Neuron (in vitro differentiated cells): Measurements from ENCODE around the gene RTP5.

Experiments used
- H2AFZ ChIP-seq: one replicate; pipeline ENCODE4 v1.6.1; 2013; ENCODE audit warnings: low read depth, mild to moderate bottlenecking, inconsistent platforms, low read length, moderate library complexity
- H3K27me3 ChIP-seq: one replicate; pipeline ENCODE4 v1.6.1; 2013; ENCODE audit warnings: low read length; ENCODE audit not compliant: insufficient read depth
- H3K36me3 ChIP-seq: one replicate; pipeline ENCODE4 v1.6.1; 2013; ENCODE audit warnings: low read length; ENCODE audit not compliant: insufficient read depth
- H3K4me1 ChIP-seq: one replicate; pipeline ENCODE4 v1.6.1; 2013; ENCODE audit warnings: low read length; ENCODE audit not compliant: insufficient read depth
- H3K4me3 ChIP-seq: 2 replicates; pipeline ENCODE4 v1.5.1; 2013; ENCODE audit warnings: mild to moderate bottlenecking, low read length, moderate library complexity
- H3K9me3 ChIP-seq: one replicate; pipeline ENCODE4 v1.6.1; 2013; ENCODE audit warnings: low read length

The RTP5 gene

DNA sequence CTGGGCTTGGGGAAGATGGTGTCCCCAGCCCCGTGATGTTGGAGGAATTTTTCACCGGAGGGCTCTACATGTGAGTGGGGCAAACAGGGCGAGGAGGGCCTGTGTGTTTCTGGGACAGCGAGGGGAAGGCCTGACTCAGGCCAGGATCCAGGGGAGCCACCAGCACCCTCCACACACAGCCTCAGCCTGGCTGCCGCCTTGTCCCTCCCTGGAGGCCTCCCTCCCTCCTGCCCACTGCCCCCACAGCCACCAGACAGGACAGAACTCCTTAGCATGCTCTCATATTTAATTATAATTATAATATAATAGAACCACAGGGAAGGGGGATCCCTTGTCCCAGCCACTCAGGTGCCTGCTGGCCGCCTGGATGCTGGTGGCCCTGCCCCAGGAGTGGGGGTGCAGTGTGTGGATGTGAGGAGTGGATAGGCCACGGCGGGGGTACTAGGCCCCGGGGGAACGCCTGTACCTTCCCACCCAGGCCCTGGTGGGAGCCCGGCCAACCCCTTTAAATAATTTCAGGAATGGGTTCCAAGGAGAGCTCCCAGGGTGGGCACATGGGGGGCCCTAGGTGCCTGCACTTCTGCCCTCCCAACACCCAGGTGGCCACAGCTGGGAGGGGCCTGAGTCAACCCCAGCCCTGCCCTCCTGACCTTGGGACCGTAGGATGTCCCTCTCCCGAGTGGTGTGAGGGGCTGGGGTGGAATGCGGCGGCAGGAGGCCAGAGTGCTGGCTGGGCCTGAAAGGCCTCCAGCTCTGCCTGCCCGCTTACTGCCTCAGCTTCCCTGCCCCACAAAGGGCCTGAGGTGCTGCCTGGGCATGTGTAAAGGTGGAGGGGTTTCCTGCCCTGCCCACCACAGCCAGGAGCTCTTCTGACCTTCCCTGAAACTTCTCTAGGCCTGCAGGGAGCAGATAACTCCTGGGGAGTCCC lies 19.6 kb upstream of the RTP5 start:
- Histone ChIP-seq H3K4me3 (no peak overlapping the region), H3K9me3 (no peaks in the 10 kb centered on the region), H3K27me3 (peaks cover 12% of the 10 kb centered on the region), H3K36me3 (no peaks in the 10 kb centered on the region), H2AFZ (no peak overlapping the region), H3K4me1 (no peaks in the 10 kb centered on the region)

DNA sequence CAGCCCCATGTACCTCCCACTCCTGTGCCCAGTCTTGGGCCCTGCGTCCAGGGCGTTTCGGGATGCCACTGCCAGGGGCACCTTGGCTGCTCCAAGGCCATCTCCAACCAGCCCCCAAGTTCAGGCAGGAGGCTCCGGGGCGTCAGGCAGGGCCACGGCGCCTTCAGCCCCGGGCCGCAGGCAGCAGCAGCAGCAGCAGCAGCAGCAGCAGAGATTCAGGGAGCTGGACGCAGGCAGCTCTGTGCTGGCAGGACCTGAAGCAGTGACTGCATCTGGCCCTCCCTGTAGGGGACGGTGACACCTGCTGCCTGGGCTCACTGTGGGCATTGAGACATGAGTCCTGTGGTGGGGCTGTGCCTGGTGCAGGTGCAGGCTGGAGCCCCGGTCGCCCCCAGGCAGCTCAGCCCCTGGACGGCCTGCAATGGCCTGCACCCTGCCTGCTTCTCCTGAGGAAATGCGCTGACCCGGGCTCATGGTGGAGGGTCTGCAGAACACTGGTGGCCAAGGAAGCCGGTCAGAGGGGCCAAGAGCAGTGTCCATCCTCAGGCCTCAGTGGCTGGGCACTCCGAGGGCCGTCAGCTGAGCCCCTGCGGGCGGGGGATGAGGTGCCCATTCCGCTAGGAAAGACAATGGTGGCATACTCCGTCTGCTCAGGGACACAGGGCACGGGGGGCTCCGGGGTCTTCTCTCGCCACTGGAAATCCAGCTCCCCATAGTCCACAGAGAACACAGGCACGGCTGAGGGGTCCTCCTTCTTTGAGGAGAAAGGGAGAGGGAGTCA lies 18.8 kb upstream of the RTP5 start:
- no peak overlapping the region for H3K4me3 ChIP-seq
- peaks cover 7% of the 10 kb centered on the region for H3K27me3 ChIP-seq
- H3K4me1 ChIP-seq: no peaks in the 10 kb centered on the region
- no peaks in the 10 kb centered on the region for H3K36me3 ChIP-seq
- no peaks in the 10 kb centered on the region for H3K9me3 ChIP-seq
- H2AFZ ChIP-seq: no peak overlapping the region

DNA sequence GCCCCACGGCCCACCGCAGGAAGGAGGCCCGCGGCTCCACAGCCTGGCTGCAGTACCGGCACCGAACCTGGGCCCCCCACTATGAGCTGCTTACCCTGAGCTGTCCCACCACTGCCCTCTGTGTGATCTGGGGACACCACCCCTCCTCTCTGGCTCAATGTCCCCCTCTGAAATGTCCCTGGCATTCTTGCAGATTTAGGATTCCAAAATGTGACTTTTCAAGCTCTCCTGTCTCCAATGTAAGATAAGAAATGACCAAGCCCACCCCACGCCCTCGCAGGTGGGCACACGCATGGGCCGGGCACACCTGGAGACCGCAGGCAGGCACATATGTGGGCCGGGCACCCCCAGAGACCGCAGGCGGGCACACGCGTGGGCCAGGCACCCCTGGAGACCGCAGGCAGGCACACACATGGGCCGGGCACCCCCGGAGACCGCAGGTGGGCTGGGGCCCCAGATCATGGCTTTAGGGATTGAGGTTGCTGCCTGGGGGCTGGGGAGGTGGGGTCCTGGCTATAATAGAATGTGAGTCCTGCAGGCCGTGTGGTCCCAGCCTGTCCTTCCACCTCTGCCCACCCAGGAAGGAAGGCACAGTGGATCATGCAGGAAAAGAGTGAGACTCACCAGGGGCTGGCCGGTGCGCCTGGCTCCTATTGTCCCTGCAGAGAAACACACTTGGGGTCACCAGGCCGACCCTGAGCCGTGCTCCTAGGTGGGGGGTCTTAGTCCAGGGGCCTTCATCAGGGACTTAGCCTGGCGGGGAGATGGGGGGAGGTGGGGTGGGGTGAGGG lies 18.0 kb upstream of the RTP5 start:
- H3K27me3 ChIP-seq: peaks cover 11% of the 10 kb centered on the region
- no peaks in the 10 kb centered on the region for H3K4me1 ChIP-seq
- H3K36me3 ChIP-seq: no peaks in the 10 kb centered on the region
- no peaks in the 10 kb centered on the region for H3K9me3 ChIP-seq
- H2AFZ ChIP-seq: no peak overlapping the region
- no peak overlapping the region for H3K4me3 ChIP-seq

DNA sequence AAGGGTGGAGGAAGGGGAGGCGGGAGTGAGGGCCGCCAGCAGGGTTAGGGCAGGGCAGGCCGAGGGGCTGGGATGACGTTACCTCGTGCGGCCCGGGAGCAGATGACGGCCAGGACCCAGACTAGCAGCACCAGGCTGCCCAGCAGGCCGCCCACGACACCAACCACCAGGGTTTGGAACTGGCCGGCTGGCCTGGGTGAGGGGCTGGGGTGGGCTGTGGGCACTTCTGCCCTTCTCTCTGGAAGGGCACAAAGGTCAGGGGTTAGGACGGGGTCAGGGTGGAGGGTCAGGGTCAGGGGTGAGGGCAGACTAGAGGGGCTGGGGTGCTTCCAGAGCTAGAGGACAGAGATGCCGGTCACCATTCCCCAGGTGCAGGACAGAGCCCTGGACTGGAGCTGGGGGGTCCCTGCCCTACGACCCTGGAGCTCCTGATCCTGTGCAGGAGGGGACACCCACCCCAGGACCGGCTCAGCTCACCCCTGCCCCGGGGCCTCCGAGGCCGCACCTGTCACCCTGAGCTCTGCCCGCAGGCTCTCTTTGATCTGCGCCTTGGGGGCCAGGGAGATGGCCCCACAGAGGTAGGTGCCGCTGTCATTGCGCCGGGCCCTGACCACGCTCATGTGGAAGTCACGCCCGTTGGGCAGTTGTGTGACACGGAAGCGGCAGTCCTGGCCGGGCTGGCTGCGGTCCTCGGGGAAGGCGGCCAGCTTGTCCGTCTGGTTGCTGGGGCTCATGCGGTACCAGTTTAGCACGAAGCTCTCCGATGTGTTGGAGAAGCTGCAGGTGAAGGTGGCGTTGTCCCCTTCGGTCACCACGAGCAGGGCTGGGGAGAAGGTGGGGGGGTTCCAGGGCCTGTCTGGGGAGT lies 17.2 kb upstream of the RTP5 start:
- Histone ChIP-seq H3K9me3 (no peaks in the 10 kb centered on the region), H3K36me3 (no peaks in the 10 kb centered on the region), H3K27me3 (peaks cover 11% of the 10 kb centered on the region), H3K4me1 (no peaks in the 10 kb centered on the region), H3K4me3 (no peak overlapping the region), H2AFZ (no peak overlapping the region)

DNA sequence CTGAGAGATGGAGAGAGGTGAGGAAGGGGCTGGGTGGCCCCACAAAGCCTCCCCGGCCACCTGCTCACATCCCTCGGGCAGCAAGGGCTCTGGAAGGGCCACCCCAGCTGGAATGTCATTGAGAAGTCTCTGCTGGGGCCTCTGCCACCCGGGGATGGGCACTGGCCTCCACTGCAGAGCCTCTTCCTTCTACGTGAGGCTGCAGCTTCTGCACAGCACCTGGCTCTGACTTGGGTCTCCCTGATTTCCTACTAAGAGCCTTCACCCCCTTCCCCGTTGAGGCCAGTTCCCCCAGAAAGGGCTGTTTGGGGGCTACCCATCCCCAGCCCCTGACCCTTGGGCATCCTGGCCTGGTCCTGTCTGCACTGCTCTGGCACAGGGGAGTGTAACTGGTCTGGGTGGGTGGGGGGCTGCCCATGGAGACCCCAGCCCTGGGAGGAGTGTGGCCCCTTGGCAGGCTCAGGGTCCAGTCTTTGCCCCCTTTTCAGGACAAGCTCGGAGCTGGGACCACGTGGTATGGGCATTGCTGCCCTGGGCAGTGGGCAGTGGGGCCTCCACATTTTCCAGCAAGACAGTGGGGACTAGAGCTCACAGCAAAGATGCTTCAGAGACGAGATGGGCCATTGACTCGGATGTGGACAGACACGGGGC lies 16.4 kb upstream of the RTP5 start:
- H3K4me3 ChIP-seq: no peak overlapping the region
- no peaks in the 10 kb centered on the region for H3K4me1 ChIP-seq
- H3K27me3 ChIP-seq: peaks cover 14% of the 10 kb centered on the region
- H3K36me3 ChIP-seq: no peaks in the 10 kb centered on the region
- H2AFZ ChIP-seq: no peak overlapping the region
- H3K9me3 ChIP-seq: no peaks in the 10 kb centered on the region

DNA sequence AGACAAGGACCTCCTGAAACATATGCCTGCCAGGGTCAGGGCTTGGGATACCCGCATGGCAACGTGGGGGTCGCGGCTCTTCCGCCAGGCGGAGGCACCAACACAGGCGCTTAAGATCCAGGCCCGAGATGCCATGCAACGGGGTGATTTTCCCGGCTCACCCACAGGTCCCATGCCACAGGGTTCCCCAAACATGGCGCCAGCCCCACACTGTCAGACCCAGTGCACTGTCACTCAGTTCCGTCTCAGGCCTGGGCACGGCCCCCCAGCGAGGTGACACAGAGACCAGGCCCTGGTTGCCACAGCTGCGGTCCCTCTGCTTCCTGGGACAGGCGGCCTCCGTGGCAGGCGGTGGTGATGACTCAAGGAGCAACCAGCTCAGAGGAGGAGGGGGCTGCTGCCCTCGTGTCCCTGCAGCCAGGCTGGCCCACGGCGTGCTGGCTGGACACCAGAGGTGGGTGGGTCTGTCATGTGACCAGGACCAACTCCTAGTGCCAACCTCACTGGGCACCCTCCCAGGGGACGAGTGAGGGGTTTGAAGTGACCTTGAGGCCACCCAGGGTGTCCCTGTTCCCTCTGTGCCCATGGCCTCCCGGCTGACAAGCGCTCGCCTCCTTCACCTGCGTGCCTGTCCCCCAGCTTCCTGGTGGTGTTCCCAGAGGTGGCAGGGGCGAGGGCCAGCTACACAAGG lies 15.7 kb upstream of the RTP5 start:
- no peaks in the 10 kb centered on the region for H3K4me1 ChIP-seq
- peaks cover 14% of the 10 kb centered on the region for H3K27me3 ChIP-seq
- H3K9me3 ChIP-seq: no peaks in the 10 kb centered on the region
- H2AFZ ChIP-seq: no peak overlapping the region
- no peak overlapping the region for H3K4me3 ChIP-seq
- no peaks in the 10 kb centered on the region for H3K36me3 ChIP-seq

DNA sequence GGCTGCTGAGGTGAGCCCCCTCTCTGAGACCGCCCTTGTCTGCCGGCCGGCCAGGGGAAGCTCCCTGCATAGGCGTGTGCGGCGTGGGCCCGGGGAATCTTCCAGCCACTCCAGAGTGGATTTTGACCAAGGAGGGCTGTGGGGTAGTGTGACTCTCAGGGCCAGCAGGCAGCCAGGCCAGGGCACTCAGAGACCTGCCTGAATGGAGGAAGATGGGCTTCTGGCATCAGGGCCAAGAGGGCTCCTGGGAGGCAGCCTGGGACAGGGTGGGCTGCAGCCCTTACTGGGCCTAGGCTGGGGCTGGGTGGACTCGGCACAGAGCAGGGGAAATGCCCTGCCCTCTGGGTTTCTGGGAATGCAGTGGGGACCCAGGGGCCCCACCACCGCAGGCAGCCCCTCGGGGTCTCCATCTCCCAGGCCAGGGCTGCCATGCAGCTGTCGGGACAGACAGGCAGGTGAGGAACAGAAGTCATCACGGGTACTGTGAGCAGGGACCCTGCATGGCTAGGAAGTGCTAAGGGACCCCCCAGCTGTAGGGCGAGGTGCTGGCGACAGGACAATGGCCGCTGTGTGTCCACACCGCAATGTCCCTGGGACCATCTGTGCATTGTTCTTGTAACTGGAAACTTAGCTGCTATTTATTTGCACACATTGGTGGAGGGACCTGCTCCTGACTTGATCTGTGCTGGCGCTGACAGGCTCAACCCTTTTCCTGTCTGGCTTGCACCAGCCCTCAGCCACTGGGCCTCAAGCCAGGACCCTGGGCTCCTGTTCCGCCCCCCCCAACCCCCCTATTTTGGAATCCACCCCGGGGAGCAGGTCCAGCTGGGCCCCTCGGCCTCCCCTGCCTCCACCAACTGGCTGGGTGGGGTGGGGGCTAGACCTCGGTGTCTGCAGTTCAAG lies 14.9 kb upstream of the RTP5 start:
- peaks cover 14% of the 10 kb centered on the region for H3K27me3 ChIP-seq
- no peaks in the 10 kb centered on the region for H3K9me3 ChIP-seq
- no peak overlapping the region for H3K4me3 ChIP-seq
- H3K36me3 ChIP-seq: no peaks in the 10 kb centered on the region
- no peaks in the 10 kb centered on the region for H3K4me1 ChIP-seq
- no peak overlapping the region for H2AFZ ChIP-seq

DNA sequence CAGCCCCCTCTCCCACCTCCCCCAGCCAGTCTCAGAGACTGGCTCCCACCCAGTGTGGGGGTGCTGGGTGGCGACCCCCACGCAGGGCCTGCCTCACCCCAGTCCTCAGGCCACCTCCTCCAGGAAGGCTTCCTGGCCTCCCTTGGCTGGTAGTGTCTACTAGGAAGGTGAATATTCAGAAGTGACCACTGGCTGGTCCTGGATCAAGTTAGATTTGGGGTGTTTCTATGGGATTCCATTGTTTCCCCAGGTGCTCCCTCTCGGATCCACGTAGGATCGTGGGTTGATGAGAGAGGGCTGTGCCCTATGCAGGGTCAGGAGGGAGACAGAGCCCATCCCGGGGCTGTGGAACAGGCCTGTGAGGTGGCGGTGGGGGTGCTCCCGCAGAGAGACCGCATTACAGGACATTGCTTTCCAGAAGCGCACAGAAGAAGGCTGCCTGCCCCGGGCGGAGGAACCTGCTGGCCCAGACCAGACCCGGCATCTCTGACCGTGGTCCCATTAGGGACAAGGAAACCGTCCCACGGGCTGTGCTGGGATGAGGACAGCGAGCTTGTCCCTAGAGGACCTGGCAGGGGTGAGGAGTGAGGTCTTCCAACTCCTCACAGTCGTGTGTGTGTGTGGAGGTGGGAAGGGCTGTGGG lies 14.2 kb upstream of the RTP5 start:
- Histone ChIP-seq H3K9me3 (no peaks in the 10 kb centered on the region), H2AFZ (no peak overlapping the region), H3K4me1 (no peaks in the 10 kb centered on the region), H3K27me3 (peaks cover 12% of the 10 kb centered on the region), H3K4me3 (no peak overlapping the region), H3K36me3 (no peaks in the 10 kb centered on the region)

DNA sequence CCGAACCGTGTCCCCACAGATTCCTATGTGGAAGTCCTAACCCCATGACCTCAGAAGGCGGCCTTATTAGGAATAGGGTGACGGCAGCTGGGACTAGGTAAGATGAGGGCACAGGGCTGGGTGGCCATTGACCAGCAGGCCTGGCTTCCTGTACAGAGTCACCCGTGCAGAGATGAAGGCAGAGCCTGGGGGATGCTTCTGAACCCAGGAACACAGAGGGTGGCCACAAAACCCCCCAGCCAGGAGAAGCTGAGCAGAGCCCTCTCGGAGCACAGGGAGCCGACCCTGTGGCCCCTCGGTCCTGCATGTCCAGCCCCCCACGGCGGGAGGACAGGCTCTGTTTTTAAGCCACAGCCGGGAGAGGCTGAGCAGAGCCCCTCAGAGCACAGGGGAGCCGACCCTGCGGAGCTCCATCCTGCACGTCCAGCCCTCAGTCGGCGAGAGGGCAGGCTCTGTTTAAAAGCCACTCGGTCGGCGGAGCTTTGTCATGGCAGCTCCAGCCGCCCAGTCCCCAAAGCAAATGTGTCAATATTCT lies 13.6 kb upstream of the RTP5 start:
- Histone ChIP-seq H2AFZ (no peak overlapping the region), H3K9me3 (no peaks in the 10 kb centered on the region), H3K27me3 (peaks cover 10% of the 10 kb centered on the region), H3K4me1 (no peaks in the 10 kb centered on the region), H3K36me3 (no peaks in the 10 kb centered on the region), H3K4me3 (no peak overlapping the region)

DNA sequence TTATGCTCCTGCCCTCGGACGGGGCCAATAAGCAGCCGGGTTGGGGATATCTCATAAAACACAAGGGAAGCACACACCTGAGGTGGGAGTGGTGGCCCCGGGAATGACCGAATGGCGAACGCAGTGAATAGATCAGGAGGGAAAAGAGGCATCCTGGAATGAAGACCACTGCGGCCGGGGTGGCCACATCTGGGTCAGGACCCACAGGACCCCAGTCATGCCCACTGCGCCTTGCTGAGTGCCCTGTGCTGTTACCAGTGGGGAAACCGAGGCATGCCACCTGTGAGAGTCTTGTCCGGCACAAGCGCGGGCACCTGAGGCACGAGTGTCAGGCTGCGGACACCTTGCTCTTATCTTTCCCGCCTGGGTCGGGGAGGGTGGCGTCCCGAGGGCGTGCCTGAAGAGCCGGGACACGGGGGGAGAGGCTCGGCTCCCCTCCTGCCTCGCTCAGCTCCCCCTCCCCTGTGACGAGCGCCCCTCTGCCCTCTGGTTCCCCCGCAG lies 12.4 kb upstream of the RTP5 start:
- H3K4me1 ChIP-seq: no peaks in the 10 kb centered on the region
- H3K27me3 ChIP-seq: peaks cover 8% of the 10 kb centered on the region
- no peaks in the 10 kb centered on the region for H3K9me3 ChIP-seq
- no peak overlapping the region for H2AFZ ChIP-seq
- H3K36me3 ChIP-seq: no peaks in the 10 kb centered on the region
- no peak overlapping the region for H3K4me3 ChIP-seq
